GM18499 (cell line): ENCODE data around the gene QPRT.
"Not testable (repeated sequence)": the region's sequence is repeated elsewhere in the genome, so short reads cannot be mapped to it uniquely, and the experiment has no call there.

ENCODE experiments used
- ATAC-seq: cut with Tn5 transposase; IDR thresholded peaks from one replicate; pipeline ENCODE4 v1.9.1; 2021; ENCODE audit warnings: moderate number of reproducible peaks; ENCODE audit not compliant: insufficient read depth, unreplicated experiment

Gene QPRT

GRCh38 chr16:29678691-29679267 is at the start of gene QPRT:
QPRT (plus strand) TSS chr16:29679180; CDS start chr16:29679198, 18 bp downstream.
- ATAC-seq, result no peak

- not testable (repeated sequence) for ATAC-seq
Observed at GRCh38 chr16:29629318-29629717, 49.7 kb upstream of the QPRT start.

DNA sequence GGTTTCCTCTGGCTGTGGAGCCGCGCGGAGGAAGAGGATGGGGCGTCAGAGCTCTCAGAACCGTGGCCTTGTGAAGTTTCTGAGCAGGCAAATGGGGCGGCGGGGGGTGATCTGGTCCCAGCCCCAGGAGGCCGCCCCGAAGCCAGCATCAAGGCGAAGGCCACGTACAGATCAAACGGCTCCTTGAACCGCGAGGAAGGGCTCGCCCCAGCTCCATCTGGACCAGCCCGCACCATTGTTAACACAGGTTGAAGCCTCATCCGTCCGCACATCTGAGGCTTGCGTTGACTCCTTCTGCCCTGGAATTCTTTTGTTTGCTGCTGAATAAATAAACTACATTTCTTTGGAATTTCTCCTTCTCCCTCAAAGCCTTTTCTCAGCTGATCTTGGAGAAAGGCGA is 47.3 kb upstream of the QPRT start:
- ATAC-seq, result not testable (repeated sequence)

DNA sequence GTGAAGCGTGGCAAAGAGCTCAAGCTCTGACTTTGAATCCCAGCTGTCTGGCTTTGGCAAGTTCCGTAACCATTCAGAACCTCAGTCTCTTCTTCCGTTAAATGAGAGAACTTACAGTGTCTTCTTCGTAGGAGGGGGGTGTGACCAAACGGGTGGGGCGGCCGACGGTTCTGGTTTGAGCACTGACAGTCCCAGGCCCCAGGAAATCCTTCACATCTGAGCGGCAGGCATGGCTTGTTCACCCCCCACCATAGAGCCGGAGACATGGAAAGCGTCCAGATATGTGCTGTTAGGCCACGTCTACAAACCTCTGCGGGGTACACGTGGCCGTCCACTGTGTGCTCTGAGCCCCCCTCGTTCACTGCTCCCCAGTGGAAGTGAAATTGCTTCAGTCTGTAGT is 43.1 kb upstream of the QPRT start:
- ATAC-seq, result not testable (repeated sequence)

DNA sequence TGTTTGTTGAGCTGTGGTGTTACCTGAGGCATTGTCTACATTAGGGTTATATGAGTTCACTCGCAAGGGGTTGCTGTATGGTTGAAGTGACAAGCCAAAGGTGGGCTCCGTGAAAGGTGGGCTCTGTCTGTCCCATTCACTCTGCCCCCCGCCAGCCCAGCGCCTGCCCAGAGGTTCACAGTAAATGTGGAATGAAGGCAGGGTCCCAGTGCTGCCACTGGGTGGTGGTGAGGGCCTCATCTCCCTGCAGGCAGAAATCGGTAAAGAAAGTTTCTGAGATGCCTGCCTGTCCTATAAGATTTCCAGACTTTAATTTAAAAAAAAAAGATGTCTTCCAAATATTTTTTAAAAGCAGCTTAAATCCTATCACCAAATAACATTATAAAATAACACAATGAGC is 42.6 kb upstream of the QPRT start:
- ATAC-seq, result not testable (repeated sequence)

- not testable (repeated sequence) for ATAC-seq
Observed at GRCh38 chr16:29638751-29639150, 40.2 kb upstream of the QPRT start.

GRCh38 chr16:29641561-29641960 is 37.4 kb upstream of the QPRT start:
- no peak for ATAC-seq

DNA sequence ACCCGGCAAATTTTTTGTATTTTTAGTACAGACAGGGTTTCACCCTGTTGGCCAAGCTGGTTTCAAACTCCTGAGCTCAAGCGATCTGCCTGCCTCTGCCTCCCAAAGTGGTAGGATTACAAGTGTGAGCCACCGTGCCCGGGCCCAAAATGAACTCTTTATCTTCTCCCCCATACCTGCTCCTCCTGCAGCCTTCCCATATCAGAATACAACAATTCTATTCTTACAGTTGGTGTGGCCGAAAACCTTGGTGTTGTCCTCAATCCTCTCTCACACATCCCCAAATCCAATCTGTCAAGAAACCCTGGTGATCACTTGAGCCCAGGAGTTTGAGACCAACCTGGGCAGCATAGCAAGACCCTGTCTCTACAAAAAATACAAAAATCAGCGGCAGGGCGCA is 35.4 kb upstream of the QPRT start:
- no peak for ATAC-seq

GRCh38 chr16:29644338-29644857 is 34.6 kb upstream of the QPRT start:
- ATAC-seq, result peak; percentile 68

- no peak for ATAC-seq
Observed at GRCh38 chr16:29644973-29645693, 33.8 kb upstream of the QPRT start.

GRCh38 chr16:29645694-29646187 is 33.2 kb upstream of the QPRT start:
- no peak for ATAC-seq

DNA sequence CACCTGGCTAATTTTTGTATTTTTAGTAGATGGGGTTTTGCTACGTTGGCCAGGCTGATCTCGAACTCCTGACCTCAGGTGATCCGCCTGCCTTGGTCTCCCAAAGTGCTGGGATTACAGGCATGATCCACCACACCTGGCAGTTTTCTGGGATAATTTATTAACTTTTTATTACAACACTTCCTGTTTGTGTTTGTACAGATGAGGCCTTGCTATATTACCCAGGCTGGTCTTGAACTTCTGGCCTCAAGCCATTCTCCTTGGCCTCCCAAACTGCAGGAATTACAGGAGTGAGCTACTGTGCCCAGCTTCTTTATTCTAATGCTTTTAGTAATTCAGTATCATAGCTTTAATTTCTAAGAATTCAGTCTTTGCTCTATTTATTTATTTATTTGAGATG is 32.0 kb upstream of the QPRT start:
- no peak for ATAC-seq

GRCh38 chr16:29649588-29650494 is 29.1 kb upstream of the QPRT start:
- no peak for ATAC-seq

- ATAC-seq, result no peak
Observed at GRCh38 chr16:29650771-29651170, 28.2 kb upstream of the QPRT start.

DNA sequence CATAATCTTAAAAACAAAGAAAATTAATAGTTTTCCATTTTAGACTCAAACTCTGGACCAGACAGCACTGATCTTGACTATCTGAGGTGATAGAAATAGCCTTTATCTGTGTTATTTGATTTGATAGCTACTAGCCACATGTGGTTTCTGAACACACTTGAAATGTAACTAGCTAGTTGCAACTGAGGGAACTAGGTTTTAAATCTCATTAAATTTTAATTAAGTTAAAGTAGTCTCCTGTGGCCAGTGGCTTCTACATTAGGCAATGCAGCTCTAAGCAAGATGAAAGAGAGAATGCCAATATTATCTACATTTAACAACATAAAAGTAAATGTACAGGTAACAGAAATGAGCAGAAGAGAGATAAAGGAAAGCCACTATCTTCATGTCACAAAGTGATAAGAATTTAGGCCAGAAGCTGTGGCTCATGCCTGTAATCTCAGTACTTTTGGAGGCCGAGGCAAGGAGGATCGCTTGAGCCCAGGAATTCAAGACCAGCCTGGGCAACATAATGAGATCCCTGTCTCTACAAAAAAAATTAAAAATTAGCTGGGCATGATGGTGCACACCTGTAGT is 27.1 kb upstream of the QPRT start:
- ATAC-seq, result no peak

DNA sequence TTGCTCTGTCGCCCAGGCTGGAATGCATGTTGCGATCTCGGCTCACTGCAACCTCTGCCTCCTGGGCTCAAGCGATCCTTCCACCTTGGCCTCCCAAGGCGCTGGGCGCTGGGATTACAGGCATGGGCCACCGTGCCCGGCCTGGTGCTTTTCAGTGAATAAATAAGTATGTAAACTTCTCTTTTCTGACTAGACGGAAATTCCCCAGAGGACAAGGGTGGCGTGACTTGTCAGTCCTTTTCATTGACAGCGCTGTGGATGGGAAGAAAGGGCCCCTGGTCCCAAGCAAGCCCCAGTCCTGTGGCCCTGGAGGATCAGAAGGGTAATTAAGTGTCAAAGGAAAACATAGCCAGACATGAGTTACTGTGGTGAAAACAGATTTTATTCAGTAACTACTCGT is 25.5 kb upstream of the QPRT start:
- ATAC-seq, result no peak

GRCh38 chr16:29653890-29654289 is 25.1 kb upstream of the QPRT start:
- not testable (repeated sequence) for ATAC-seq

GRCh38 chr16:29656688-29657523 is 22.1 kb upstream of the QPRT start:
- ATAC-seq, result no peak

DNA sequence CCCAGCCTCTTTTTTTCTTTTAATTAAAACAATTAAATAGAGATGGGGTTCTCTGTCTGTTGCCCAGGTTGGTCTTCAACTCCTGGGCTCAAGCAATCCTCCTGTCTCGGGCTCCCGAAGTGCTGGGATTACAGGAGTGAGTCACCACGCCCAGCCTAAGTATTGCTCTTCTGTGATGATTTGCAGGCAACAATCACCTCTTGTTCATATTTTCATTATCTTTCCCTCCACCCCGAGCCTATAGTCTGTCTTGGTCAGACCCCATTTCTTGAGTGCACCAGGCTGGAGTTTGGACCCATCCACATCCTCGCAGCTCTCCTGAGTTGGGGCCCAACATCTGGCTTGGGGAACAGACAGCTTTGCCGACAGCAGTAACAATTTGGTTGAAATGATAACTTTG is 20.3 kb upstream of the QPRT start:
- no peak for ATAC-seq
